ENCODE results near the gene RIBC1.
A peak's percentile ranks its signal among the peaks of the same experiment; 100 is the strongest.
"Not testable (repeated sequence)": the region's sequence is repeated elsewhere in the genome, so short reads cannot be mapped to it uniquely, and the experiment has no call there.

RIBC1 gene

DNA sequence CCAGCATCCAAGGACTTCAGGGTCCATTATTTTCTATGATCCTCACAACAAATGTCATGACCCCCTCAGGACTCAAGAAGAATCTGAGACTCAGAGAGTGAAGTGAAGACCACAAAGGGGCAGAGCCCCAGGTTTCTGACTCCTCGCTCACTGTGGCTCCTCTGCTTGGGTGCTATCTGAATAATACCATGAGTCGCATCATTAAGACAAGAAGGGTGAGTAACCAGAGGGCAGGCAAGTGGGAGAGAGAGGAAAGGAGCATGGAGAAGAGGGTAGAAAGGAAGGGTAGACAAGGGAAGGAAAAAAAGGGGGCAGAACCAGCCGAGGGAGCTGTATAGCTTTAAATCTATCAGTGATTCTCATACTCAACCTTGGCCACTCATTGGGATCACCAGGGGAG is 27.0 kb downstream of the RIBC1 start:
- H3K4me3 Mint-ChIP-seq: no peak overlapping the region
- no peak overlapping the region for H3K27ac Mint-ChIP-seq
- no peaks in the 10 kb centered on the region for H3K36me3 Mint-ChIP-seq
- no peaks in the 10 kb centered on the region for H3K9me3 Mint-ChIP-seq
- H3K4me1 Mint-ChIP-seq: no peaks in the 10 kb centered on the region
- no peaks in the 10 kb centered on the region for H3K27me3 Mint-ChIP-seq

- Mint-ChIP-seq H3K27me3 (peaks cover 4% of the 10 kb centered on the region), H3K4me3 (no peak overlapping the region), H3K36me3 (no peaks in the 10 kb centered on the region), H3K9me3 (no peaks in the 10 kb centered on the region), H3K4me1 (no peaks in the 10 kb centered on the region), H3K27ac (no peak overlapping the region)
These were observed 30.1 kb downstream of the RIBC1 start for GRCh38 chrX:53452812-53453211.

DNA sequence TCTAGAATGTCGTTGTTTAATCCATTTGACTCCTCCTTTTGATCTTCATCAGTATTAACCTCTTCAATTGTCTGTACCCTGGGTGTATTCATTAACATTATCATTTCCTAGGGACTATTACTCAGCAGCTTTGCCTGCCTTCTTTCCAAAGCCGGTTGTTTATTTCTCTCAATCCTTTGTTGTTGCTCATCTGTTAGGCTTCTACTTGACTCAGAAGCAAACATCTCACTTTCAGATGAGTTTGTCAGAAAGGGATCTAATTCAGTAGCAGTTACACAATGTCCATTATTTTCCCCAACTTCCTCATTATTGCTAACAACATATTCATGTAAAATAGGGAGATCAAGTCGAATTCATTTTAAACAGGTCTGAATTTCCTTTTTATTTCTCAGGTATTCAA is 33.6 kb downstream of the RIBC1 start:
- no peaks in the 10 kb centered on the region for H3K4me1 Mint-ChIP-seq
- no peak overlapping the region for H3K4me3 Mint-ChIP-seq
- no peaks in the 10 kb centered on the region for H3K36me3 Mint-ChIP-seq
- no peak overlapping the region for H3K27ac Mint-ChIP-seq
- H3K9me3 Mint-ChIP-seq: no peaks in the 10 kb centered on the region
- H3K27me3 Mint-ChIP-seq: peaks cover 4% of the 10 kb centered on the region

GRCh38 chrX:53458082-53458481 is 35.4 kb downstream of the RIBC1 start:
- Mint-ChIP-seq H3K9me3 (no peaks in the 10 kb centered on the region), H3K27me3 (peaks cover 4% of the 10 kb centered on the region), H3K27ac (peak overlapping the region; percentile 8), H3K4me3 (no peak overlapping the region), H3K4me1 (no peaks in the 10 kb centered on the region), H3K36me3 (no peaks in the 10 kb centered on the region)

- H3K4me3 Mint-ChIP-seq, H3K9me3 Mint-ChIP-seq, H3K4me1 Mint-ChIP-seq, H3K27me3 Mint-ChIP-seq, H3K27ac Mint-ChIP-seq, H3K36me3 Mint-ChIP-seq: not testable (repeated sequence)
These were observed 46.0 kb downstream of the RIBC1 start for GRCh38 chrX:53468659-53469058.

GRCh38 chrX:53471346-53471745 is 48.7 kb downstream of the RIBC1 start:
- Mint-ChIP-seq H3K36me3 (no peaks in the 10 kb centered on the region), H3K4me1 (no peaks in the 10 kb centered on the region), H3K27me3 (peaks cover 2% of the 10 kb centered on the region), H3K27ac (no peak overlapping the region), H3K4me3 (no peak overlapping the region), H3K9me3 (no peaks in the 10 kb centered on the region)

GRCh38 chrX:53474707-53475106 is 52.0 kb downstream of the RIBC1 start:
- Mint-ChIP-seq H3K4me3 (no peak overlapping the region), H3K4me1 (no peaks in the 10 kb centered on the region), H3K27me3 (peaks cover 2% of the 10 kb centered on the region), H3K9me3 (no peaks in the 10 kb centered on the region), H3K36me3 (no peaks in the 10 kb centered on the region), H3K27ac (no peak overlapping the region)

DNA sequence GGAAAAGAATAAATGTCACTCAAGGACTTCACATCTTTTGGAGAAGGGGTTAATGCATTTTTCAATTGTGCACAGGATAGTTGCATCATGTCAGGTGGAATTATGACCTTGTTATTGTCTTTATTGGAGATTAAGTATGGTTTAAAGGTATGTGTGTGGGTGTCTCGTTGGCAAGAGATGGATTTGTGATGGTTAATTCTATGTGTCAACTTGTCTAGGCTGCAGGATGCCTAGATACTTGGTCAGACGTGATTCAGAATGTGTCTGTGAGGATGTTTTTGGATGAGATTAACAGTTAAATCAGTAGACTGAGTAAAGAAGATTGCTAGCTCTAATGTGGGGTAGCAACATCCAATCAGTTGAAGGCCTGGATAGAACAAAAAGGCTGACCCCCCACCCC is 53.7 kb downstream of the RIBC1 start:
- Mint-ChIP-seq H3K36me3 (no peaks in the 10 kb centered on the region), H3K27me3 (peaks cover 5% of the 10 kb centered on the region), H3K4me3 (no peak overlapping the region), H3K9me3 (no peaks in the 10 kb centered on the region), H3K27ac (no peak overlapping the region), H3K4me1 (no peaks in the 10 kb centered on the region)

- H3K36me3 Mint-ChIP-seq: no peaks in the 10 kb centered on the region
- H3K27me3 Mint-ChIP-seq: peaks cover 3% of the 10 kb centered on the region
- no peaks in the 10 kb centered on the region for H3K4me1 Mint-ChIP-seq
- H3K27ac Mint-ChIP-seq: no peak overlapping the region
- H3K4me3 Mint-ChIP-seq: no peak overlapping the region
- H3K9me3 Mint-ChIP-seq: no peaks in the 10 kb centered on the region
These were observed 56.6 kb downstream of the RIBC1 start for GRCh38 chrX:53479301-53479700.
